ENCODE measurements around the gene ZBTB7A.

DNA sequence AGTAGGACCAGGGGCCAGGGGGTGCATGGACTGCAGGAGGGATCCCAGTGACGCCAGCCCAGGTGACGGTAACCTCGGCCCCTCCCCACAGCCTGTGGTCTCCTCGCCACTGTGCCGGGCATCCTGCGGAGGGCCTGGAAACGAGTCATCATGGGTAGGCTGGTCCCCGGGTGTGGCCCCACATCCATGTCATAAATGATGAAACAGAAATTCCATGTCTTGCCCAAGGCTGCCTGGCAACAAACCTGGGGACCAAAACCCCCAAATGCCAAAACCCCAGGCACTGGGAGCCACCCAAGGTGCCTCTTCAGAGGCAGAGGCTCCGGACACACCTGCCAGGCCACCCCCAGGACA, 36.4 kb upstream of the ZBTB7A start:
- TF ChIP-seq, protein P1, sequence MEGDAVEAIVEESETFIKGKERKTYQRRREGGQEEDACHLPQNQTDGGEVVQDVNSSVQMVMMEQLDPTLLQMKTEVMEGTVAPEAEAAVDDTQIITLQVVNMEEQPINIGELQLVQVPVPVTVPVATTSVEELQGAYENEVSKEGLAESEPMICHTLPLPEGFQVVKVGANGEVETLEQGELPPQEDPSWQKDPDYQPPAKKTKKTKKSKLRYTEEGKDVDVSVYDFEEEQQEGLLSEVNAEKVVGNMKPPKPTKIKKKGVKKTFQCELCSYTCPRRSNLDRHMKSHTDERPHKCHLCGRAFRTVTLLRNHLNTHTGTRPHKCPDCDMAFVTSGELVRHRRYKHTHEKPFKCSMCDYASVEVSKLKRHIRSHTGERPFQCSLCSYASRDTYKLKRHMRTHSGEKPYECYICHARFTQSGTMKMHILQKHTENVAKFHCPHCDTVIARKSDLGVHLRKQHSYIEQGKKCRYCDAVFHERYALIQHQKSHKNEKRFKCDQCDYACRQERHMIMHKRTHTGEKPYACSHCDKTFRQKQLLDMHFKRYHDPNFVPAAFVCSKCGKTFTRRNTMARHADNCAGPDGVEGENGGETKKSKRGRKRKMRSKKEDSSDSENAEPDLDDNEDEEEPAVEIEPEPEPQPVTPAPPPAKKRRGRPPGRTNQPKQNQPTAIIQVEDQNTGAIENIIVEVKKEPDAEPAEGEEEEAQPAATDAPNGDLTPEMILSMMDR (IDR thresholded peaks at IDR 0.05; ENCODE audit: borderline replicate concordance, extremely low read depth, low read length, poor library complexity, severe bottlenecking), result no peak
- no peak for TF ChIP-seq EZH2 (IDR thresholded peaks at IDR 0.05; ENCODE audit: borderline replicate concordance, low read depth, low read length, severe bottlenecking)

All from DND-41 (cell line).